Right ventricle myocardium inferior (tissue), 1 donor: ENCODE measurements around the gene CNTNAP5. TPM values are rescaled to one million over a fixed set of nuclear protein-coding genes. Genes with fewer than 3 reads are reported as not detected.
A peak's percentile ranks its signal among the peaks of the same experiment; 100 is the strongest.

Experiments used
- ATAC-seq: fragments of 200-7000 bp; cut with Tn5 transposase; one replicate; pipeline ENCODE4 v1.9.1; 2020; ENCODE audit warnings: mild to moderate bottlenecking, moderate library complexity
- DNase-seq: peaks from one replicate; pipeline ENCODE4 v3.0.0; 2021; ENCODE audit errors: missing footprints
- intact Hi-C: fragments of 100-400 bp; cut with DNase I; formaldehyde crosslinking; loops from one replicate; pipeline ENCODE4 v1.11.0; 2022
- total RNA-seq: library from RNA; stranded (reverse); fragmentation: NEBNext Ultra II Directional; extraction: Animal tissue kit (Norgen Biotek cat#: 25700); gene quantifications from one replicate; pipeline ENCODE4 v1.2.1, GENCODE V29; 2021
- donor health status: DM: no; HTN: yes; CAD: no; lungs with severe emphysema.

Gene CNTNAP5
- total RNA-seq, 1 donor from 2014 or later: not detected

DNA sequence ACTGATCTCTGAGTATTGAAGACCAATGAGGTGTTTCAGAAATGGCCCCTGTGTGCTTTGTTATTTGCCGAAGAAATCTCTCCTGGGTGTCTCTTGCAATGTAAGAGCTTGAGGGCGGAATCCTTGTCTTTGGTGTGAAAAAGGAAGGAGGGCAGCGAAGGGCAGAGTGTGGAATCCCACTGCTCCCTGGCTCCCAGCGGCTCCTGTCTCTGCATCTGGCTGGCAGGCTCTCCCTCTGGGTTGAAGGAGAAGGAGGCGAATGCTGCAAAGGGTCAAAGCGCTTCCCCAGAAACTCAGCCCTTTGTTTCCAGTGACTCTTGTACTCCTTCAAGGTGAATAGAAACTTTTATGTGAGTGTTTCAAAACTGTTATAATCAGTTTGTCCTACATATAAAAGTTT, 457.5 kb downstream of the CNTNAP5 start:
- ATAC-seq: no peak

DNA sequence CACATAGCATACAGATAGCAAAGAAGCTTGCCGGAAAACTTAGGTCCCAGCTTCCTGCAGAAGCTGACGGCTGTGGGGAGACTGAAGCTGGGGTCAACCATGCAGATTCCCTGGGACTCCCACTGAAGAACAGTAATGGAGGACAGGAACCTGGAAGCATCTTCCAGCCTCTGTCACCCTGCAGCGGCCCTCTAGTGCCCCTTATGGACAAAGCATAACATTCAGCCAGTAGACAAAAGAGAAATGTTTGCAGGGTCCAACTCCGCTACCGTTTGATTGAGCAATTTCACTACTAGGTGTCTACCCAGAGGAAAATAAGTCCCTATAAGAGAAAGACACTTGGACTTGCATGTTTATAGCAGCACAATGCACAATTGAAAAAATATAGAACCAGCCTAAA, 460.6 kb downstream of the CNTNAP5 start:
- DNase-seq (no peak), ATAC-seq (no peak)
- intact Hi-C loops: no loop called here

More for the DNA sequence above, 457.5 kb downstream of the CNTNAP5 start:
- intact Hi-C loops: no loop called here
- no peak for DNase-seq

DNA sequence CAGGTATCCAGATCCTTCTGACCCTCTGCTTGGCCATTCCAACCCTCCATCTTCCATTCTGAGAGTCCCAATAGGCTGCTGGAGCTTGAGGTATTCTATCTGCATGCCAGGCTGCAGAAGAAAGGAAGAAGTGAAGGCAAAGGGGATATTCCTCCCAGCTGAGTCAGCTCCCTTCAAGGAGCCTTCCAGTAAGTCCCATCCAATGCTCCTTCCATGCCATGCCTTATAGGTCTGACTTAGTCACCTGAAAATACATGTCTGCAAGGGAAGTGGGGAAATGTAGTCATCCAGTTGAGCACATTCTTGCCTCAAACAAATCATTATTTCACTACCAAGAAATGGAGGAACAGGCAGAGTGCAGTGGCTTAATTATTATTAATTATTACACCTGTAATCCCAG, 464.6 kb downstream of the CNTNAP5 start:
- intact Hi-C loops: no loop called here
- DNase-seq: no peak
- ATAC-seq: no peak

DNA sequence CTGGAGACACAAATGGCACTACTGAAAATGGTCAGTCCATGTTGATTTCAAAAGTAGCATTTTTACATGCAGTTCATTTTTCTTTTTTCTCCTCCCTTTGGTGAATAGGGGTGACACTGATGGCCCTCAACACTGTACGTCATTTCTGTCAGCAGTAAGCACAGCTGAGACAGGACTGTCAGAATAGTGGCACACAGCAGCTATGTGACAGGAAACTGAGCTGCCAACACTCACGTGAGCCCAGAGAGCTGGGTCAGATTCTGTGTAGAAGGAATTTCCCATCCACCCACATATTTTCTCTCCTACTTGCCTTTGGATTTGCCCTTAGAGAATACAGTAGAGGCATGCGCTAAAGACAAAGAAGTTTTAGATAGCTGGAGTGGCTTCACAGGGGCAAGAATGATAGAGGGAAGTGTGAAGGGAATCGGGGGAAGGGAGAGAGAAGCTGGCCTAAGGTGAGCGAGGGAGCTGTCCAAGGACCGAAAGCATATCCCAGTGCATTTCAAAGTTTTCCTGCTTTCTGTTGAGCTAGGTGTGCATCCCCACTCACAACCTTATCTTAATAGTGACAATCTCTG, 476.6 kb downstream of the CNTNAP5 start:
- intact Hi-C loops: no loop called here
- ATAC-seq: peak; percentile 76

DNA sequence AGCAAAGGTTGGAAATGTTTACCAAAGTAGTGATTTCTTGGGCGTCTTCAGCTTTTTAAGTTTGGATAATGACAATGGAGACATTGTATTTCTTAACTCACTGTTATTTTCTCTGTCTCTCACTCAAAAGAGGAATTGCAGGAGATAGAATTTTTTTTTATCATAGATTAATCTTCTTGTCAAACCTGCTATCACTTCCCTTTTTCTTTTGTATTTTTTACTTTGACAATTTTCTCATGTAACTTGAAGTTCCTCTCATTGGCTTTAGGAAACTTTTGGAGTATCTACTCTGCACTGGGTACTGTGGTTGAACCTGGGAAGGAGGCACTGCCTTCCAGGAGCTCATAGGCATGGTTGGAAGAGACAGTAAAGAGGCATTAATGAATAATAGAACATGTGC, 489.1 kb downstream of the CNTNAP5 start:
- DNase-seq (no peak), ATAC-seq (no peak)
- intact Hi-C loops: no loop called here

More for the DNA sequence above, 476.6 kb downstream of the CNTNAP5 start:
- DNase-seq: no peak

DNA sequence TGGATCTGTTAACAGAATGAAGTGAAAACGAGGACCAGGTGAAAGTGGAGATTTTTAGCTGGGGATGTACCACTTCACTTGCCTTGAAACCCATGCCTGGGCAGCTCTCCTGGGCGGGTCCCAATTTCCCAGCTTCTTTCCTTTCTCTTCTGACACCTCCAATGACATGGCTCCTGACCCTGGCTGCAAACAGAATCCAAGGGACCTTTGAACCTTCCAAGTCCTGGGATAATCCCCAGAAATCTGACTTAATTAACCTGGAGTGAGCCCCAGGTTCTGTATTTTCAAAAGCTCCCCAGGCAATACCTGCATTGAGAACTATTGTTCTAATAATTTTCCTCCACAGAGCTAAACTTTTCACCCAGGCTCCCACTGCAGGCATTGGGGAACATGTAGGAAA, 495.9 kb downstream of the CNTNAP5 start:
- intact Hi-C loops: no loop called here
- no peak for DNase-seq
- no peak for ATAC-seq

DNA sequence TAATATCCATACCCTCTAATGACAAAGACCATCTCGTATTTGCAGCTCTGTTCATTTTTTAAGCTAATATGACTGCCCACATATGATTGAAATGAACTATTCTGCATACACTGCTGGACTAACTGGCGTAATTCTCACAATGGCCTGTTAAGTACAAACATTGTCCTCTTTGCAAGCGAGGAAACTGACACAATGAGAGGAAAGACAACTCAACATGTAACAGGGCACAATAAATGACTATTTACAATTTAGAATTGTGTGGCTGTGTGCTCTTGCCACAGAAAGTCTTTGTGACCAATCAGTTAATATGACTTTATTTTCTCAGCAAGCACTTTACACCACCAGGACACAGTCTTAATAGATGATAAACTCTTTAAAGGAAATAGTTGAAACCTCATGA, 498.0 kb downstream of the CNTNAP5 start:
- no peak for ATAC-seq

DNA sequence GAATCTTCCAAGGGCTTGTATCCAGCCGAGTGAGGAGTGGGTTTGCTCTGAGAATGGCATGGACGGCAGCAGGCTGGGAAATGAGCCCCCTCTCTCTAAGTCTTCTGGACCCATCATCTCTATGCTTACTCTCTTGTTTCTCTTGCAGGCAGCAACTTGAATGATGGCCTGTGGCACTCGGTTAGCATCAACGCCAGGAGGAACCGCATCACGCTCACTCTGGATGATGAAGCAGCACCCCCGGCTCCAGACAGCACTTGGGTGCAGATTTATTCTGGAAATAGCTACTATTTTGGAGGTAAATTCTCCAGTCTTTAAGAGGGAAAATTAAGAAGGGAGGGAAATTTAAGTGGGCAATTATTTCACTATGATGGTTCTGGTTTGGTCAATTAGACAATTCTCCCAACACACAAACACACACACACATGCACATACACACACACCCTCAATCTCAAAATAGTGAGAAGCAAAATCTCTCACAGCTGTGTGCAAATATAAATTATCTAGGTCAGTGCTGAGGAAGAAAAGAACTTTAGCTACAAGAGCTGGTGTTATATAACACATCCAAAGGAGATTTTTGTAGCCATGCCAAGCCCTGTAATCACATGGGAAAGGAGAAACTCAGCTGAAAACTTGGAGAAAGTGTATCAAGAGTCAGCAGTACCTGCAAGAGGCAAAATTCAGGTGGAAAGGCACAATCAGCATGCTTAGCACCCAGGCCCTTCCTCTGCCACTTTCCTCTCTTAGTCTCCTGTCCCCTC, 499.2 kb downstream of the CNTNAP5 start:
- intact Hi-C loops: no loop called here
- DNase-seq (no peak), ATAC-seq (peak; percentile 26)

More for the DNA sequence above, 498.0 kb downstream of the CNTNAP5 start:
- no peak for DNase-seq
- intact Hi-C loops: no loop called here

DNA sequence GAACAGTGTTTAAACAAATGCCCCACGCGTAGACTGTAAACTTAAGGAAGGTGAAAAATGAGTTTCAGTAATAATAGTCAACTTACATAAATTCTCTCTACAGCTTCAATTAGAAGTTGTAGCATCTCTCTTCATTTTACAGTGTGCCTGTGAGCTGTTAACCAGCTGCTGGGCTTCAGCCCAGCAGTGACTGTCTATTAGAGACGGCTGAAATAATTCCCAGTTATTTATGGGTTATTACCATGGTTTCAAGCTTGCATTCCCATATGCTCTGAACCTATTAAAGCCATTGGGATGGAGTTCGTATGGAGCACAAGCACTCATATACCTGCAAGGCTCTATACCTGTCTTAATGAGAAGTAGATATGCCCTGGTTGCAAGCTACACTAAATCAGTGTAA, 501.1 kb downstream of the CNTNAP5 start:
- ATAC-seq (no peak), DNase-seq (no peak)
- intact Hi-C loops: no loop called here

DNA sequence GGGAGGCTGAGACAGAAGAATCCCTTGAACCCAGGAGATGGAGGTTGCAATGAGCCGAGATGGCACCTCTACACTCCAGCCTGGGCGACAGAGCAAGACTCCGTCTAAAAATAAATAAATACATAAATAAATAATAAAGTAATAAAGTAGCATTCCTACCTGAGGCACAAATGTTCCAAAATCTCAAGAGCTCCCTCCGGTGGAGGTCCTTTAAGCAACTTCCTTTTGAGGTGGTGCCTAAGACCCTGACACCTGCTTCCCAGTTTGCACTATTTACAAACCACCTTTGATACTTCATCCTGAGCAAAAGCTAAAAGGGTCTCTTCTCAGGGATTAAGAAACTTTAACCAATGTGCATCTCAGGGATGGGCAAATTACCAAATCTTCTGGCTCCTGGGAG, 505.1 kb downstream of the CNTNAP5 start:
- ATAC-seq (no peak), DNase-seq (no peak)
- intact Hi-C loops: no loop called here

DNA sequence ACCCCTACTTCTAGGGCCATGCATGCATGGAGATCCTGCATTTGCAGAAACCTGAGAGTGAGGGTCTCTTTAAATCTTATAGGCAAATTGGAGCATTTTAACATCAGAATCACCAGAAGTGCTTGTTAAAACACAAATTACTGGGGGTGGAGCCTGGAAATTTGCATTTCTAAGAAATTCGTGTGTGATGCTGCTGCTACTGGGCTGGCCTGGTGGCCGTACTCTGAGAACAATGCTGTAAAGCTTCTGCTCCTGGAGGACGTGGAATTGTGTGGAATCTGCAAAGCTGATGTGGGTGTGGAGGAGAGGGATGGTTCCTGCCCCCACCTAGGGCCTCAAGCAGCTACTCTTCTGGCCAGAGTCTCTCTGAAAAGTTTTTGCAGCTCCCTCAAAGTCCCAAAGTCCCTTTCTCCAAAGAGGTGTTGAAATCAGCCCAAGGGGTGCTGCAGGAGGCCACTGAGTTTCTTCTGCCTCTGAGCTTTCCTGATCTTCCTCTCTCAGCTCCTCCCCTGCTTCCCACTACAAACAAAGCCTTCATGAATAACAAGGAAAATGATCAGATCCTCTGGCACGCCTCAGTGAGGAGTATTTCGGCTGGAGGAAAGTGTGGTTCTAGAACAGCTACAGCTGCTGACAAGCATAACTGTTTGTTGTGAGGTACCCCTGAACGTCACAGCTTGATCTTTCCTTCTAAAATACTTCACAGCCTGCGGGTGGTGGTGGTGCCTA, 508.3 kb downstream of the CNTNAP5 start:
- DNase-seq (no peak), ATAC-seq (peak; percentile 36)
- intact Hi-C loops: no loop called here

DNA sequence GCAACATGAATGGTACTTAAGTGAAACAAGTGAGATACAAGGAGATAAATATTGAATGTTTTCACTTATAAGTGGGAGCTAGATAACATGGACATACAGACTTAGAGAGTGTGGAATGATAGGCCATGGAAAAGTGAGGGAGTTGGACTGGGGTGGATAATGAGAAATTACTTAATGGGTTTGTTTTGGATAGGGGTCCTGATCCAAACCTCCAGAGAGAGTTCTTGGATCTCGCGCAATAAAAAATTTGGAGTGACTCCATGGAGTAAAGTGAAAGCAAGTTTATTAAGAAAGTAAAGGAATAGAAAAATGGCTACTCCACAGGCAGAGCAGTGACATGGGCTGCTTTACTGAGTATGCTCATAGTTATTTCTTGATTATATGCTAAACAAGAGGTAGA, 508.9 kb downstream of the CNTNAP5 start:
- peak; percentile 46 for ATAC-seq
- DNase-seq: no peak
- intact Hi-C loops: no loop called here

DNA sequence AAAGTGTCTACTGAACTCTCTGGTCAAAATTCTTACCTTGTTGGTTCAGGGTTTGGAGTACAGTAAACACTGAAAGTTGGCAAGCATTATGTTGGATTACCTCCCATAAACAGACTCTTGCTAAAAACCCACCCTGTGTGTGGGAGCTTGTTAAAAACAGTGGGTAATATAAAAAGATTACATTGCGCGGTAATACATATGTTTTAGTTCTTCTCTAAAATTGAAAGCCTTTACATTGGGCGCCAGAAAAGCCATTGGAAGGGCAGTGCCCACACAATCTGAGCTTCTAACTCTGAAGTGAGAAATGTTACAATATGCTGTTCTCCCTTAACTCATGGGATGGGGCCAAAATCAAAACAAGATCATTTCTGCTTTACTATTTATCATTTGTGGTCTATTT, 510.7 kb downstream of the CNTNAP5 start:
- intact Hi-C loops: no loop called here
- ATAC-seq (no peak), DNase-seq (no peak)

DNA sequence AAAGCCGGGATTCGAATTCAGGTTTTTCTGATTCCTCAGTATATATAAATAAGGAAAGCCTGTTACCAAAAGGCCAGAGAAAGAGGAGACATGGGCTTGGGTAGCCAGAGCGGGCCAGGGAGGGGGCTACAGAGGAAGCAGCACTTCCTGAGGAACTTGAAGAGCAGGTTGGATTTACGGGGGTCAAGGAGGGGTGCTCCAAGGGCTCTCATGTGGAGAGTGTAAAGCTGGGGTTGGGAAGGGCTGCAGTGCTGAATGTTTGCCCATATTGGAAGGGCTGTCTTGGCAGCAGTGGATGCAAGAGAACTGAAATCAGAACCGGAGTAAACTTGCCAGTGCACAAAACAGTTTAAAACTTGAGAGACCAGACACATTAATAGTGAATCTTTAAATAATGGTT, 511.5 kb downstream of the CNTNAP5 start:
- intact Hi-C loops: no loop called here
- ATAC-seq: no peak
- DNase-seq: no peak

DNA sequence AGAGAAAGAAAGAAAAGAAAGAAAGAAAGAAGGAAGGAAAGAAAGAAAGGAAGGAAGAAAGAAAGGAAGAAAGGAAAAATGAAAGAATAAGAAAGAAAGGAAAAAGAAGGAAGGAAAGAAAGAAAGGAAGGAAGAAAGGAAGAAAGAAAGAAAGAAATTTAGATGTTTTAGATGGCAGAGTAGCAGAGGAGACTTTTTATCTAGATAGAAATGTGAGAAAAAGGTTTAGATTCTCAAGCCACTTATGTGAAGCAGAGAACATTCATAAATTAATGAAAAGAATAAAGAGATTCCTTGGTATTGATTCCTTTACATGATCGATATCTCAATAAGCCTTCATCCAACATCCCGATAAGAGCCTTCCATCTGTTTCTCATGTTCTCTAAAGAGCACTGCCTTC, 513.5 kb downstream of the CNTNAP5 start:
- DNase-seq (no peak), ATAC-seq (no peak)
- intact Hi-C loops: no loop called here

DNA sequence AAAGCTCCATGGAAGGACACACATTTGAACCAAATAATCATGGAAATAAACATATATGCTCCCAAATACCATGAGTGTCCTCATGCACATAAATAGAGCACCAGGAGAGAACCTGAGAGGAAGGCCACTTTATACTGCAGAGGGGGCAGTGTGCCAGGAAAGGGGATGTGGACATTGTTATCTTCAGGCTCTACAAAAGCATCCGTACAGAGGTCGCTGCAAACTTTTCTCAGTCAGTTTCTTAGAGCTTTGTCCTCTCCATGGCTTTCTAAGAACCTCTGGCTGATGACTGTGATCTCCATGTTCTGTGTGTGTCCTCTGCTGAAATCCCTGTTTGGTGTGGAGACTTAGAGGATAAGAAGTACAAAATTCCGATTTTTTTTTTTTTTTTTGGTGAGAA, 515.7 kb downstream of the CNTNAP5 start:
- no peak for DNase-seq
- intact Hi-C loops: no loop called here
- peak; percentile 52 for ATAC-seq

DNA sequence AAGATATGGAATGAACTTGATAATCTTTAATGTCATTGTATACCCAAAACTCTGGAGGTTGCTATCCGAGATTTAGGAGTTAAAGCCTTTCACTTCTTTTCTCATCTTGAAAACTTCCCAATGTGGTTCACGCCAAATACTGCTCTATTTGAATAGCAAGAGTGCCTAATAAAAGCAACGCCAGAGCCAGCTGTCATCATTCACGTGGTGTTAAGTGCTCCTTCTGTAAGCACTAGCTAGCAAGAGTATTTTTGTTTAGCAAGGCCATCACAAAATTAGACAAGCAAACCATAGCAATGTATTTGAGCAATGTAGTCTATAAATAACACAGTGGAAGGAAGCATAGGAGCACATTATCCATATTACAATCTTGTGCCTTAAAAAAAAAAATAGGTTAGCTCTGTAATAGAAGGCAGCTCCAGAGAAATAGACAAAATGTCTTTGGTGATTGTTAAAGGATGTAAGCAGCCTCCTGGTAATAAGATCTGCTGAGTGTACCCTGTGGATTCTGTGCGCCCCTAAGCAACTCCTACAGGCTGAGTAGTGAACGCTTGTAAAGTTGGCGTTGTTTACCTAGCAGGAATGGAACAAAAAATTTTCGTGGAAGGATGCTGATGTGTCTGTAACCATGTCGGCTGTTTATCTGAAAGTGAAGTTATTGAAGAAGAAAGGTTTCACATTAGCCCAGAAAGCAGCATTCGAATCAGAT, 518.0 kb downstream of the CNTNAP5 start:
- no peak for DNase-seq
- intact Hi-C loops: no loop called here
- ATAC-seq: peak; percentile 87

DNA sequence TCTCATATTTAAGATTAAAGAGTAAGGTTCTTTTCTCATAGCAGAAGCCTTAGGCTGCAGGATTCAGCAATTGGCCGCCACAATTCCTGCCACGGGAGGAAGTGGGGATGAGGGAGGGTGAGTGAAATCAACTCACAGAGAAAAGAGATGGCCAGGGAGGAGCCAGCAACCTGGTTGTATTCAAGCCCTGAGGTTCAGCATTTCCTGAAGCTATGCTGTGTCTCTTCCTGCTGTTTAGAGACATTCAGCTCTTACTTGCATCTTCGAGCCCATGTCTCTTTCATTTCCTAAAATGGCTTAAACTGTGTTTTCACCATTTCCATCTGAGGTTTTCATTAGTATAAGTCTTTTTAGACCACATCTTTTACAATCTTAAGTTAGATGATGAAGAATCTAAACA, 522.6 kb downstream of the CNTNAP5 start:
- intact Hi-C loops: no loop called here
- no peak for ATAC-seq

DNA sequence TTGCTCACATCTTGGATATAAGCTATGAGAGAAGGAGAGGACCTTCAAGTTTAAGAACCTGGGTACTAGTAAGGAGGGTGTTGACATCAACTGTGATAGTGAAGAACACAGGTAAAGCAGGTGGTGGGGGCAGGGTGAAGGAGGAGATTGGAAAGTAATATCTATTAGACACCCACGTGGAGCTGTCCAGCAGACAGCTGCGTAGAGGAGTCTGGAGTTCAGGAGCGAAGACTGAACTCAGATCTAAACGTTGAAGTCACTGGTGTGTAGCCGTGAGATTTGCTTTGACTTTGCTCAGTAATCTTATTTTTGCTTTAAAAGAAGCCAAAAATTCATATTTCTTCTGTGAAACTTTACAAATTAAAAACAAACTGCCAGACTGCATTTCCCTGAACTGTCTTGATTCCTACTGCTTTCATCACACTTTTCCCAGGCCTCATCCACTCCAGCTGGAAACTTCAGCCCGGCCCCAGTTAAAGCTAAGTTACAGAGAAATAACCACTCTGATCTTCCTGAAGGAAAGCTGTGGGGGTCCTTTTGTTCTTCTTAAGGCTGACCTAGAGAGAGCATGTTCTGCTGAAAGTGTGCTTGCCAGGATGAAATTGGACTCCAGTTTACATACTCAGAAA, 533.3 kb downstream of the CNTNAP5 start:
- intact Hi-C loops: no loop called here
- DNase-seq: no peak
- no peak for ATAC-seq

More for the DNA sequence above, 522.6 kb downstream of the CNTNAP5 start:
- no peak for DNase-seq
